ENCODE data around the gene OTUD1. TPM values are rescaled to one million over a fixed set of nuclear protein-coding genes. Genes with fewer than 3 reads are reported as not detected.

The OTUD1 gene
- total RNA-seq, 1 experiment from 2014 or later, result 3.7 TPM

DNA sequence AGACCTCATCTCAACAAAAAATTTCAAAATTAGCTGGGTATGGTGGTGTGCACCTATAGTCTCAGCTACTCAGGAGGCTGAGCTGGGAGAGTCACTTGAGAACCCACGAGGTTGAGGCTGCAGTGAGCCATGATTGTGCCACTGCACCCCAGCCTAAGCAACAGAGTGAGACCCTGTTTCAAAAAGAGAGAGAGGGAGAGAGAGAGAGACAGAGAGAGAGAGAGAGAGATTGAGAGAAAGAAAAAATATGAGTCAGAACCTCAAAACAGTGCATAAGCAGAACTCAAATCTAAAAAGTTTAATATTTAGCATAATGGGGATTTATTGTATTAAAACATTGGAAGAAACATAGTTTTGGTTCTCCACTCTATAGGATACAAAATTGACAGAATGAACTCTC lies 17.5 kb upstream of the OTUD1 start:
- DNase-seq (ENCODE audit: low read depth), result no peak

DNA sequence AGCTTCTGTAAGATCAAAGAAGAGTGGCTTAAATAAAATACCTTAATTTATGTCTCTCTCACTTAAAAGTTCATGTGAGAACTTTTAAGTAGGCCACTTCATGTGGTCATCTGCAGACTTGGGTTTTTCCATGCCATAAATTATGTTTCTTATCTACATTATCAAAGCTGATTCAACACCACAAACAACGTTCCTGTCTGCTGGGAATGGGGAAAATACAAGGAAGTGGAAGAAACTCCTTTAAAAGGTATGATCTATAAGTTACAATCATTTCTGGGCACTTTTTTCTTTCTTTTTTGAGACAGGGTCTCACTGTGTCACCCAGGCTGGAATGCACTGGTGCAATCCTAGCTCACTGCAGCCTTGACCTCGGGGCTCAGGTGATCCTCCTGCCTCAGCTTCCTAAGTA lies 16.9 kb upstream of the OTUD1 start:
- DNase-seq (ENCODE audit: low read depth), result peak; percentile 11

DNA sequence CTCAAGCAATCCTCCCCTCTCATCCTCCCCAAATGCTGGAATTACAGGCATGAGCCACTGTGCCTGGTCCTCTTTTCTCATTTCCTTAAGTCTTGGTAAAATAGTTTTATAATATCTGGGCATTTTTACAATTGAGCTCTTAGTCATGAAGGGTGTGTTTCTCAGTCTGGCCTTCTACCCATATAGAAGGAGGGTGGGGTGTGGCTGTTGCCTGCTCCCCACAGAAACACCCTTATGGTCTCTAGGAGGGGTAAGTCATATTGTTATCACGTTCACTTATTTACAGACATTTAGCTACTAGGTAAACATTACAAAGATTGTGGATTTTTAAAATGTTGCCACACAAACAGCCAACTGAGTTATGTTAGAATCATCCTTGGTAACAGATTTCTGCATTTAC lies 6.7 kb upstream of the OTUD1 start:
- DNase-seq (ENCODE audit: low read depth), result no peak

DNA sequence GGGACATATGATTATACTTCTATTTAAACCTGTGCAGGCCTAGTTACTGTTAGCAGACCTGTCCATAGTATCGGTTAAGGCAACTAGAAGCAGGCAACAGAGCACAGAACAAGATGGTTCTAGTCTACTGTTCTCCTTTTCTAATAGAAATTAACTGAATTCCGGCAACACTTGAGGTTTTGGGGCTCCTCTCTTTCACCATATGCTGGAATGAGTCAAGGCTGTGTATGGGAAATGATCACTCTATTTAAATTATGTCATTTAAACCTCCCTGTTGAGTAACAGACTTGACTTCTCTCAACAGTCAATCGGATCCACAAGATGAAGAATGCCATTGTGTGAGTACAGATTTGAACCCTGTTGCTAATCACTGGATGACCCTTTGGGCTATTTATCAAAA lies 6.2 kb upstream of the OTUD1 start:
- DNase-seq (ENCODE audit: low read depth), result no peak

DNA sequence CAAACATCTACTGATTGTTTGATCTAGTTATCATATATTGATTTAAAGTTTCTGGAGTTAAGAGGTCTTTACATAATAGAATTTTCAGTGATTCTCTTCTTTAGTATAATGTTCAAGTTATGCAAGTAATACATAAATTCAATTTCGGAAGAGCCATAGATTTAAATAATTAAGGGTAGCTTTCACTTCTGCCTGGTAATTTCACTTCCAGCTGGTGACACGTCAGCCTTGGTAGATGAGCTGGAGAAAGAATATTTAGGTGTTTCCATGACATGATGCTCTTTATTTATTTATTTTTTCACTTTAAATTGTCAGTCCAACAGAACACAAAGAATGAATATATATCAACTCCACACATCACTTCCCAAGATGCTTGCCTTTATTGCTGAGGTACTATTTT lies 5.2 kb upstream of the OTUD1 start:
- DNase-seq (ENCODE audit: low read depth), result no peak

DNA sequence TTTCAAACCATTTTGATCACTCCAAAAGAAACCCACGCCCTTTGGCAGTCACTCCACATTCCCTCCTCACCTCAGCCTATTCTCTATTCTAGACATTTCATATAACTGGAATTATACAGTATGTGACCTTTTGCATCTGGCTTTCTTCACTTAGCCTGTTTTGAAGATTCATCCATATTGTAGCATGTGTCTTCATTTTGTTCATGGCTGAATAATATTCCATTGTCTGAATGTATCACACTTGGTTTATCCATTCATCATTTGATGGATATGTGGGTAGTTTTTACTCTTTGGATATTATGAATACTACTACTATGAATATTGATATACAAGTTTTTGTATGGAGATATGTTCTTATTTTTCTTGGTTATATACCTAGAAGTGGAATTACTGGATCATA lies 3.5 kb upstream of the OTUD1 start:
- no peak for DNase-seq (ENCODE audit: low read depth)

DNA sequence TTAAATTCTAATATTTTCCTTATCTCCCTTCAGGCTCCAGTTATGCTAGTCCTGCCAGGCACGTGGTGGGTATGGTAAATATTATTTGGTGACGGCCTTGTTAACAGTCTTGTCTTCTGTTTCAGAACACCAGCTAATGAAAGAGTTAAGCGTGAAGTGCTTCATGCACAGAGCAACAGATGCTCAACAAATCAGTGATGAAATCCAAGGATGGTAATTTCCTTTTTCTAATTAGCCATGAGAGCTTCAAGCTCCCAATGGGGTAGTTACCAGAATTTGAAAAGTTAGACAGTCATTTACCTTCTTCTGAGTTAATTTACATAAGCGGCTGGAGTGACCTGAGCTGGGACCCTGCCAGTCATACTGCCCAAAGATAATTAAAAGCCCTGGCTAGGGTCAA lies 1.9 kb upstream of the OTUD1 start:
- DNase-seq (ENCODE audit: low read depth), result no peak

DNA sequence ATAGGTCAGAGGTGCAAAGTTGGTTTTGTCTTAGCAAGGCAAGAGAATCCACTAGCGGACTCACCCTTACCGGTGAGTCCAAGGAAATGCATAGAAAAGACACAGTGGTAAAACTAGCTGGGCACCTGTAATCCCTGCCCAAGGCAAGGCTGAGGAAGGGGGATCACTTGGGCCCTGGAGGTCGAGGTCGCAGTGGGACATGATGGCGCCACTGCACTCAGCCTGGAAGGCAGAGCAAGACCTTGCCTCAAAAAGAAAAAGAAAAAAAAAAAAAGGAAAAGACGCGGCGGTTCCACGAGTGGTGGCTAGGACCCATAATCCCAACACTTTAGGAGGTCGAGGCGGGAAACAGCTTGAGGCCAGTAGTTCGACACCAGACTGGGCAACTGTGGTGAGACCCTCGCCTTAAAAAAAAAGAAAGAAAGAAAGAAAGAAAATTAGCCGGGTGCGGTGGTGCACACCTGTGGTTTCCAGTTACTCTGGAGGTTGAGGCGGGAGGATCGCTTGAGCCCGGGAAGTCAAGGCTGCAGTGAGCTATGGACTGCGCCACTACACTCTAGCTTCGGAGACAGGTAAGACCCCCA lies 820 bp upstream of the OTUD1 start:
- no peak for DNase-seq (ENCODE audit: low read depth)

DNA sequence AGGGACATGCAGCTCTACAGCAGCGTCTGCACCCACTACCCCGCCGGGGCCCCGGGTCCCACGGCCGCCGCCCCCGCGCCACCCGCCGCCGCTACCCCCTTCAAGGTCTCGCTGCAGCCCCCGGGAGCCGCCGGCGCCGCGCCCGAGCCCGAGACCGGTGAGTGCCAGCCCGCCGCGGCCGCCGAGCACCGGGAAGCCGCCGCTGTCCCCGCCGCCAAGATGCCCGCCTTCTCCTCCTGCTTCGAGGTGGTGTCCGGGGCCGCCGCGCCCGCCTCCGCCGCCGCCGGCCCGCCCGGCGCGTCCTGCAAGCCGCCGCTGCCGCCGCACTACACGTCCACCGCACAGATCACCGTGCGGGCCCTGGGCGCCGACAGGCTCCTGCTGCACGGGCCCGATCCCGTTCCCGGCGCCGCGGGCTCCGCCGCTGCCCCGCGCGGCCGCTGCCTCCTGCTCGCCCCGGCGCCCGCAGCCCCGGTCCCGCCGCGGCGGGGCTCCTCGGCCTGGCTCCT lies 631 bp downstream of the OTUD1 start:
- DNase-seq (ENCODE audit: low read depth), result peak; percentile 17

DNA sequence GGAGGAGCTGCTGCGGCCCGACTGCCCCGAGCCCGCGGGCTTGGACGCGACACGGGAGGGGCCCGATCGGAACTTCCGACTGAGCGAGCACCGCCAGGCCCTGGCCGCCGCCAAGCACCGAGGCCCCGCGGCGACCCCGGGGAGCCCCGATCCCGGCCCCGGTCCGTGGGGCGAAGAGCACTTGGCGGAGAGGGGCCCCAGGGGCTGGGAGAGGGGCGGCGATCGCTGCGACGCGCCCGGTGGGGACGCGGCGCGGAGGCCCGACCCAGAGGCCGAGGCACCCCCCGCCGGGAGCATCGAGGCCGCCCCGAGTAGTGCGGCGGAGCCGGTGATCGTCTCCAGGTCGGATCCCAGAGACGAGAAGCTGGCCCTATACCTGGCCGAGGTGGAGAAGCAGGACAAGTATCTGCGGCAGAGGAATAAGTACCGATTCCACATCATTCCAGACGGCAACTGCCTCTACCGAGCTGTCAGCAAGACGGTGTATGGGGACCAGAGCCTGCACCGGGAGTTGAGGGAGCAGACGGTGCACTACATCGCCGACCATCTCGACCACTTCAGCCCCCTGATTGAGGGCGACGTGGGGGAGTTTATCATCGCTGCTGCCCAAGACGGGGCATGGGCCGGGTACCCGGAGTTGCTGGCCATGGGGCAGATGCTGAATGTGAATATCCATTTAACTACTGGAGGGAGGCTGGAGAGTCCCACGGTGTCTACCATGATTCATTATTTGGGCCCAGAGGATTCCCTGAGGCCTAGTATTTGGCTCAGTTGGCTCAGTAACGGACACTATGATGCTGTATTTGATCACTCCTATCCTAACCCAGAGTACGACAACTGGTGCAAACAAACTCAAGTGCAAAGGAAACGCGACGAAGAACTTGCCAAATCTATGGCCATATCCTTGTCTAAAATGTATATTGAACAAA lies 1.4 kb downstream of the OTUD1 start:
- peak; percentile 60 for DNase-seq (ENCODE audit: low read depth)

DNA sequence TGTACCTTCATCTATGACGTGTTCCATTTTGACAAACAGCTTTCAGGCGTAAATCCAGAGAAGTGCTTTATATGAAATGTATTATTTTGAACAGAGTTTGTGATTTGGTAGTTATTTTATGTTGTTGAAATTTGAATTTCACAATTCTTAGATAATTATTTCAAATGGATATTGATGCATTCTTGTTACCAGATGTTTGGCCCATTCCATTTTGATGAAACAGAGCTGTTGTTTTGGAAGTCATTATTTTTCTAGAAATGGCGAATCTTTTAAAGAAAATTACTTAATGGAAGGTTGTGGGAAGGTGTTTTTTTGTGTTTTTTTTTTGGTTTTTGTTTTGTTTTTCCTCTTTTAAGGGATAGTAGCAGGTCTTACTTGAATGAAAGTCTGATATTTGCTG lies 2.4 kb downstream of the OTUD1 start:
- no peak for DNase-seq (ENCODE audit: low read depth)

DNA sequence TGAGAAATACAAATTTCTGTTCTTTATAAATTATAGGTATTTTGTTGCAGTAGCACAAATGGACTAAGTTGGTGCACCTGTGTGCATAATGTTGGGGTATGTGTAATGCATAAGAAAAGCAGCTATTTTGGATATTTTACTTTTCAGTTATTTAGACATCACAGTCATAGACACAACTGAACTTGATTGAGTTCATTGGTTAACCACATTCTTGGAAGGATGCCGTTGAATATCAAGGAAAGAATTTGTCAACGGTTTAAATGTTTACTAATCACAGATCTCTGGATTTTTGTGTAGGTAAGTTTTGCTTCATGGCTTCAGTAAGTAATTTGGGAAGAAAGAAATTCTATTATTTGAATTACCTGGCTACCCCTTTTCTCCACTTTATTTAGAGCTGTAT lies 4.1 kb downstream of the OTUD1 start:
- DNase-seq (ENCODE audit: low read depth), result peak; percentile 55

DNA sequence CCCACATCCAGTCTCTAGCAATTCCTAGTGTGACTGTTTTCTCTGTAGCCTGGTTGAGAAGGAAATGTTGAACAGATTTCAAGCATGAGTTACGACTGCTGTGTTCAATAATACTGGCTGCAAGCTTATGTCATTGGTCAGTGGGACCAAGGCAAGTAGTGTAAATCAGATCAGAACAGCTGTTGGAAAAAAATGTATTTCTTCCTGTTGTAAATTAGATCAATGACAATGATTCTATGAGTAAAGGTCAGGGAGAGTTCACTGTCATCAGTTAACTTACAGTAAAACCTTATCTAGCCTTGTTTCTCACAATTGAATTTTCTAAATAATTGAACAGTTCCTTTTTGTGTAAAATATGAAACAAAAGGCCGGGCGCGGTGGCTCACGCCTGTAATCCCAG lies 6.7 kb downstream of the OTUD1 start:
- no peak for DNase-seq (ENCODE audit: low read depth)

DNA sequence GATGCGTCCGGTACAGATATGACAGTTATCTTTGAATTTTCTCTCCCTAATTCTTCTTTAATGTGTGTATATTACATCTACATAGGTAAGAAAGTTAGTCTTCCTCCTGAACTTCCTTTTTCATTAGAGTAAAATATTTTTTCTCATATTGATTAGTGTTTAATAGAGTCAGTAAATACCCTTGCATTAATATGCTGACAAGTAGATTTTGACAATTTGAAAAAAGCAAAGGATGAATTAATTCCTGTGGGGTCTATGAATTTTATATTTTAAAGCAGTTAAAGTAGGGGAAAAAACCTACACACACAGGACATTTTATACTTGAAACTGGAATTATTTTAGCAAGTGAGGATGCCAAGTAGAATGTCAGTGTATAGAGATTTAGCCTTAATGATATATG lies 9.4 kb downstream of the OTUD1 start:
- DNase-seq (ENCODE audit: low read depth), result no peak

DNA sequence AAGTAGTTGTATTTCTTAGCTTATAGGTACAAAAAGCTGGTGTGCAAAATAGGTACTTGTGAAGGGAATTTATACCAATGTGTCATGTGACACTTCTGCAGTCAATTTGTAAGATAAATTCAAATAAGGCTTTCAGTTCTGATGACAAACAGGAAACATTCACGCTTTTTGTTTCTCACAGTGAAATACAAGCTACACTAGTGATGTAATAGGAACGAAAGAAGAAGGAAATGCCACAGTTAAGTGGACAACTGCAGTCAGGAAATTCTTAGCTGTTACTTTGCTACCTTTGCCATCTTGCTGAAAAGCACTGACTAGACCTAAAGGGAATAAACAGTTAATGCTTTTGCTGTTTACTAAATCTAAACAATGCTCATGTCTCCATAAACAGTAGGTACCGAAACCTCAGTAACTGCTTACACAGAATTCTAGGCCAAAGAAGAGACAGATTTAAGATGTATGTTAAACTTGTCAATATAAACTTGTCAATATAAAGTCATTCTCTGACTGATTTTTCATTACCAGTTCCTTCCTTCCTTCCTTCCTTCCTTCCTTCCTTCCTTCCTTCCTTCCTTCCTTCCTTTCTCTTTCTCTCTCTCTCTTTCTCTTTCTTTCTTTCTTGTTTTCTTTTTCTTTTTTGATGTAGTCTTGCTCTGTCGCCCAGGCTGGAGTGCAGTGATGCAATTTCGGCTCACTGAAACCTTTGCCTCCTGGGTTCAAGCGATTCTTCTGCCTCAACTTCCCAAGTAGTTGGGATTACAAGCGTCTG lies 10.1 kb downstream of the OTUD1 start:
- DNase-seq (ENCODE audit: low read depth), result no peak

DNA sequence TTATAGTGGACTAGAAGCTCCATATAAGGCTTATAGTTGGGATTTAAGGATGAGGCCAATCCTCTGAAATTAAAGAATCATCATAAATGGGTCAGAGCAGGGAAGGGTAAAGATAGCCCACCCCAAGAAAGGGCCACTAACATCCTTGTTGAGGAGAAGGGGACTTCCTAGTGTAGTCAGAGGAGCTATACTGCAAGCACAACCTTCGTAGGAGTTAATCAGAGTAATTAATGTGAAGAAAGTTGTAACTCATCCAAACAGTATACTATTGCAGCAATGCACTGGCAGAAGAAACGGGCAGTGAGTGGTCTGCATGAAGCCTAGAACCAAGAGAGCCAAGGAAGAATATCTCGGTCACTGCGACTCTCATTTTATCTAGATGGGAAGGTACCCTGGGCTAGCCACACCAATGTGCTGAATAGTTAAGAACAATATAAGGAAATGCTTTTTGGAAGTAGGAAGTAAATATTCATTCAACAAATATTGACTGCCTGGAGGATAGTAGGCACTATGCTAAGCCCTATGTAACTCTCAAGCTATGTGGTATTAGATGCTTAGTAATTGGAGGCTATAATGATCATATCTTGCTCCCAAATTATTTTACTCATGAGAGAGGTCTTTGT lies 13.3 kb downstream of the OTUD1 start:
- no peak for DNase-seq (ENCODE audit: low read depth)

DNA sequence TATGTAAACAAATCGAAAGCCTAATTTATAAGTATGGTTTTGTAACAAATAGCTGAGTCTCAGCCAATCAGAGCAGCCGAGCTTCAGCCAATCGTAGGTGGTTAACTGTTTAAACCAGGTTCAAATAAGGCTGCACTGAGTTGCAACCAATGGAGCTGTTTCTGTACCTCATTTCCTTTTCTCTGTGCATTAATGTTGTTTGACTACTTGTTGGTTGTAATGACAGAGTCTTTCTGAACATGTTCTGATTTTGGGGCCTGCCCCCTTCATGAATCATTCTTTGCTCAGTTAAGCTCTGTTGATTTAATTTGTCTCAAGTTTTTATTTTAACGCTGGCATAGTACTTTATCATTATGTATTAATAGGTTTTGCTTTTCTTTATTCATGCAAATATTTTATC lies 14.6 kb downstream of the OTUD1 start:
- no peak for DNase-seq (ENCODE audit: low read depth)

DNA sequence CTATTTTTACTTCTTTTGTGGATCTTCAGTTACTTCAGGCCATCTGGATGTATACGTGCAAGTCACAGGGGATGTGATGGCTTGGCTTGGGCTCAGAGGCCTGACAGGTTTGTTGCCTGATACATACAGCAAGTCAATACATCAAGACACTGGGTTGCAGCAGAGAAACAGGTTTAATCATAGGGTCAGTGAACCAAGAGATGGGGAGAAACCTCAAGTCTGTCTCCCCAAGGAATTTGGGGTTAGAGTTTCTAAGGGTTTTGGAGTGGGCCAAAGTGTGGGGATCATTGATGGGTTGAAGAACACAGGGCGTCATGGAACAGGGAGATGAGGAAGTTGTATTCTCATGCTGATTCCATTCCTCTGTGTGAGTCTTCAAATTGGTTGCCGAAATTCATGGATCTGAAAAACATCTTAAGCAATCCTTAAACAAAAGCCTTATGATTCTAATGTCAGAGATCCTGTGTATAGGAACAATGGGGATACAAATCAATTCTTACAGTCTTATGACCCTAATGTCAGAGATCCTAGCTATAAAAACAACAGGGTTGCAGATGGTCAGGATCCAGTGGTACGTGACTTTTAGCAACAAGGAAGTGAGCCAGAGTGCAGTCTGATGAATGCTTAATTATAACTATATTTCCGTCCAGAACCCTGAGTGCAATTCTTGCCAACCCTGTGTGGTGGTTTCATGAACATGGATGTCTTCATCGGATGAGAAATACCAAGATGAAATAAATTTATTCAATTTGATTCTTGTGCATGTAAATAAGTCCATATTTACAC lies 18.9 kb downstream of the OTUD1 start:
- DNase-seq (ENCODE audit: low read depth), result no peak

DNA sequence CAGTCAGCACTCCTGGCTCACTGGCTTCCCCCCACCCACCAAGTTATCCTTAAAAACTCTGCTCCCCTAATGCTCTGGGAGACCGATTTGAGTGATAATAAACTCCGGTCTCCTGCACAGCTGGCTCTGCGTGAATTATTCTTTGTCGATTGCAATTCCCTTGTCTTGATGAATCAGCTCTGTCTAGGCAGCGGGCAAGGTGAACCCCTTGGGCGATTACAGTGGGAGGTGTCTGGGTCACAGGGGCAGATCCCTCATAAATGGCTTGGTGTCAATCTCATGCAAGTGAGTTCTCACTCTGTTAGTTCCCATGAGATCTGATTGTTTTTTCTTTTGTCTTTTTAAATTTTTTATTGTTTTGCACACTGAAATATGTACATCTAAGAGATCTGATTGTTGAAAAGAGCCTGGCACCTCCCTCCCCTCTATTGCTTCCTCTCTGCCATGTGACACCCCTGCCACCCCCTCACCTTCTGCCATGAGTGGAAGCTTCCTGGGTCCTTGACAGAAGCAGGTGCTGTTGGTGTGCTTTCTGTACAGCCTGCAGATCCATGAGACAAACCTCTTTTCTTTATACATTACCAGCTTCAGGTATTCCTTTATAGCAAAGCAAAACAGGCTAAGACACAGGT lies 20.5 kb downstream of the OTUD1 start:
- peak; percentile 33 for DNase-seq (ENCODE audit: low read depth)

DNA sequence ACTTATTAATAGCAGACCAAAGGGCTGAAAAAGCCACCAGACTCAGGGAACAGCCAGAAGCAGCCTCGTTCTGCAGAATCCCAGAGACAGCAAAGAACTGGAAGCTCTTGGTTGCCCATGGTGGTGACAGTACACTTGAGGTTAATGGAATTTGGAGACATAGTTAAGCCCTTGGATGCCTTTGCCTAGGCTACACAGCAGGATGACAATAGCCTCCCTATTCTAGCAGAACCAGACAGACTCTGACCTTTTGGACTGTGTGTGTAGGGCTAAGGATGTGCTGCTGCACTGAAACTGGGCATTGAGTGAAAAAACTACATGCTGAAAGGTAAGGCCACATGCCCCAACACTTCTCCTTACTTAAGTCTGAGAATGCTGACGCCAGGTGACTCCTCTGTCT lies 22.7 kb downstream of the OTUD1 start:
- DNase-seq (ENCODE audit: low read depth), result no peak

DNA sequence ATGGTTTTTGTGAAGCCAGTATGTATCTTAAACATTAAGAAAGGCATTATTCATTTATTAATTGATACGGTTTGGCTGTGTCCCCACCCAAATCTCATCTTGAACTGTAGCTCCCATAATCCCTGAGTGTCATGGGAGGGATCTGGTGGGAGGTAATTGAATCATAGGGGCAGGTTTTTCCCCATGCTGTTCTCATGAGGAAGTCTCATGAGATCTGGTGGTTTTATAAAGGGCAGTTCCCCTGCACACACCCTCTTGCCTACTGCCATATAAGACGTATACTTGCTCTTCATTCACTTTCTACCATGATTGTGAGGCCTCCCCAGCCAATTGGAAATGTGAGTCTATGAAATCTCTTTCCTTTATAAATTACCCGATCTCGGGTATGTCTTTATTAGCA lies 28.1 kb downstream of the OTUD1 start:
- DNase-seq (ENCODE audit: low read depth), result no peak

Data from RPMI7951 (cell line).